ENCODE results near the gene C1orf116. TPM values are rescaled to one million over a fixed set of nuclear protein-coding genes. Genes with fewer than 3 reads are reported as not detected.

C1orf116 gene
- total and polyA plus RNA-seq, 10 donors = 0.02 to 1.0 (median 0.27) TPM; not detected in 1

DNA sequence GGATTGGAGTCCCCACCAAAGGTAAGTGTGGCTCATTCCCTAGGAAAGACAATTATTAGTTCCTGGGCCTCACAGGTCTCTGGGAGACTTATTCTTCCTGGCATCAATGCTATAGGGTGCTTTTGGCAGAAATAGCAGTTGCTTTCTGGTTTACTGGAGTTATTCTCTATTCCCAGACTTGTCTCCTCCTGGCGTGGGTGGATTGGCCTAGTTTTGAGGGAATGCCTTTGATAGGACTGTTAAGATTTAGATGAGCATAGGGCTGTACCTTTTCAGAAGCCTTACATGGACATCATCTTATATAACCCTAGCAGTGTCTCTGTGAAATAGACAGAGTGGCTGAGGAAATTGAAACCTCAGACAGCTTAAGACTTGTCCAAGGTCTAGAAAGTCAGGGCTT, 29.5 kb upstream of the C1orf116 start:
- no peaks in the 10 kb centered on the region for H3K27me3 ChIP-seq (replicated peaks in 1 of 7)
- TF ChIP-seq POLR2A (IDR thresholded peaks at IDR 0.05) = no peak
- WGBS, 5 donors = 68 to 100% (median 93%) methylated on average over 1 of the region's 1 CpG
- H3K9me3 ChIP-seq = no peaks in the 10 kb centered on the region
- H3K4me1 ChIP-seq = peaks cover 0 to 34% (median 9%) of the 10 kb centered on the region in 6 donors
- no peak overlapping the region for H3K4me3 ChIP-seq
- intact Hi-C loops (cut with DNase I; ENCODE audit: low total_unique reads) = no loop called here
- H3K36me3 ChIP-seq = peaks cover 0 to 89% (median 38%) of the 10 kb centered on the region in 6 donors
- no peak for DNase-seq
- no peak overlapping the region for H3K27ac ChIP-seq

DNA sequence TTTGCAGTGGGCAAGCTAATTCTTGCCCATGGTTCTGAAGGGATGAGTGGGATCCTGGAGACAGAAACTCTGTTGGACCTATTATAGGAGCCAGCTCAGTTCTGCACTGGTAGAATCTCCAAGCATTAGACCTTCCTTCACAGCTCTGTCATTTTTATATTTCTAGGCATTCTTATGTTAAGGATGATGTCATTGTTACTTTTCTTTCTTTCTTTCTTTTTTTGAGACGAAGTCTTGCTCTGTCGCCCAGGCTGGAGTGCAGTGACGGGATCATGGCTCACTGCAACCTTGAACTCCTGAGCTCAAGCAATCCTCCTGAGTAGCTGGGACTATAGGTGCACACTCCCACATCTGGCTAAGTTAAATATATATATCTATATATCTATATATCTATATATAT, 28.0 kb upstream of the C1orf116 start:
- peak overlapping the region in 5 of 8 donors; percentile 58 to 96 (median 85) for H3K27ac ChIP-seq
- no peaks in the 10 kb centered on the region for H3K27me3 ChIP-seq (replicated peaks in 1 of 7)
- DNase-seq = no peak
- WGBS, 5 donors = 59 to 99% (median 77%) methylated on average over 3 of the region's 3 CpGs
- H3K9me3 ChIP-seq = no peaks in the 10 kb centered on the region
- H3K4me3 ChIP-seq = no peak overlapping the region
- peaks cover 0 to 89% (median 35%) of the 10 kb centered on the region in 6 donors for H3K36me3 ChIP-seq
- peaks cover 0 to 48% (median 10%) of the 10 kb centered on the region in 6 donors for H3K4me1 ChIP-seq
- intact Hi-C loops (cut with DNase I; ENCODE audit: low total_unique reads) = no loop called here
- TF ChIP-seq POLR2A (IDR thresholded peaks at IDR 0.05) (no peak), POLR2AphosphoS5 (IDR thresholded peaks at IDR 0.05) (no peak)
- TF ChIP-seq, protein P1, sequence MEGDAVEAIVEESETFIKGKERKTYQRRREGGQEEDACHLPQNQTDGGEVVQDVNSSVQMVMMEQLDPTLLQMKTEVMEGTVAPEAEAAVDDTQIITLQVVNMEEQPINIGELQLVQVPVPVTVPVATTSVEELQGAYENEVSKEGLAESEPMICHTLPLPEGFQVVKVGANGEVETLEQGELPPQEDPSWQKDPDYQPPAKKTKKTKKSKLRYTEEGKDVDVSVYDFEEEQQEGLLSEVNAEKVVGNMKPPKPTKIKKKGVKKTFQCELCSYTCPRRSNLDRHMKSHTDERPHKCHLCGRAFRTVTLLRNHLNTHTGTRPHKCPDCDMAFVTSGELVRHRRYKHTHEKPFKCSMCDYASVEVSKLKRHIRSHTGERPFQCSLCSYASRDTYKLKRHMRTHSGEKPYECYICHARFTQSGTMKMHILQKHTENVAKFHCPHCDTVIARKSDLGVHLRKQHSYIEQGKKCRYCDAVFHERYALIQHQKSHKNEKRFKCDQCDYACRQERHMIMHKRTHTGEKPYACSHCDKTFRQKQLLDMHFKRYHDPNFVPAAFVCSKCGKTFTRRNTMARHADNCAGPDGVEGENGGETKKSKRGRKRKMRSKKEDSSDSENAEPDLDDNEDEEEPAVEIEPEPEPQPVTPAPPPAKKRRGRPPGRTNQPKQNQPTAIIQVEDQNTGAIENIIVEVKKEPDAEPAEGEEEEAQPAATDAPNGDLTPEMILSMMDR (IDR thresholded peaks at IDR 0.05 in 8 of 11, conservative IDR thresholded peaks at IDR 0.05 in 3 of 11) = no peak

DNA sequence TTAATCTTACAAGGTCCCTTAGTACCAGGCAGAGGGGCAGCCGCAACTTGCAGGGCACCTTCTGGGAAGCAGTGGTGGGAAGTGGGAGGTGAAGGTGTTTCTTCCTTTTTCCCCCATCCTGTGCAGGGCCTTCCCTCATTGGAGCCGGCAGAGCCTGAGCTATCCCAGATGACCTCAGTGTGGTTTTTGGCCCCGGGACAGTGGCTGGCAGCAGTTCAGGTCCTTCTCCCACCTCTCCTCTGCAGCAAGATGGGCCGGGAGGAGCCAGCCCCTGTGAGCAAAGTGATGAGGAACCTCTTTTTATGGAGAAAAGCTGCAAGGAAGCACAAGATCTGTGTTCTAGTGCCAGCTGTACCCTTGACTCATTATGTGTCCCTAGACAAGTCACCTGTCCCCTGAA, 27.3 kb upstream of the C1orf116 start:
- no peak for DNase-seq
- H3K4me3 ChIP-seq = peak overlapping the region in 1 of 8 donors; percentile 19
- H3K4me1 ChIP-seq = peaks cover 0 to 55% (median 16%) of the 10 kb centered on the region in 6 donors
- H3K27me3 ChIP-seq (replicated peaks in 1 of 7) = no peaks in the 10 kb centered on the region
- TF ChIP-seq POLR2AphosphoS5 (IDR thresholded peaks at IDR 0.05) = no peak
- TF ChIP-seq POLR2A (IDR thresholded peaks at IDR 0.05) = no peak
- TF ChIP-seq, protein P1 (IDR thresholded peaks at IDR 0.05 in 8 of 11, conservative IDR thresholded peaks at IDR 0.05 in 3 of 11) = no peak
- peak overlapping the region in 6 of 8 donors; percentile 44 to 96 (median 80) for H3K27ac ChIP-seq
- WGBS, 5 donors = 49 to 78% (median 61%) methylated on average over 4 of the region's 4 CpGs
- H3K36me3 ChIP-seq = peaks cover 0 to 84% (median 32%) of the 10 kb centered on the region in 6 donors
- intact Hi-C loops (cut with DNase I; ENCODE audit: low total_unique reads) = no loop called here
- H3K9me3 ChIP-seq = no peaks in the 10 kb centered on the region

DNA sequence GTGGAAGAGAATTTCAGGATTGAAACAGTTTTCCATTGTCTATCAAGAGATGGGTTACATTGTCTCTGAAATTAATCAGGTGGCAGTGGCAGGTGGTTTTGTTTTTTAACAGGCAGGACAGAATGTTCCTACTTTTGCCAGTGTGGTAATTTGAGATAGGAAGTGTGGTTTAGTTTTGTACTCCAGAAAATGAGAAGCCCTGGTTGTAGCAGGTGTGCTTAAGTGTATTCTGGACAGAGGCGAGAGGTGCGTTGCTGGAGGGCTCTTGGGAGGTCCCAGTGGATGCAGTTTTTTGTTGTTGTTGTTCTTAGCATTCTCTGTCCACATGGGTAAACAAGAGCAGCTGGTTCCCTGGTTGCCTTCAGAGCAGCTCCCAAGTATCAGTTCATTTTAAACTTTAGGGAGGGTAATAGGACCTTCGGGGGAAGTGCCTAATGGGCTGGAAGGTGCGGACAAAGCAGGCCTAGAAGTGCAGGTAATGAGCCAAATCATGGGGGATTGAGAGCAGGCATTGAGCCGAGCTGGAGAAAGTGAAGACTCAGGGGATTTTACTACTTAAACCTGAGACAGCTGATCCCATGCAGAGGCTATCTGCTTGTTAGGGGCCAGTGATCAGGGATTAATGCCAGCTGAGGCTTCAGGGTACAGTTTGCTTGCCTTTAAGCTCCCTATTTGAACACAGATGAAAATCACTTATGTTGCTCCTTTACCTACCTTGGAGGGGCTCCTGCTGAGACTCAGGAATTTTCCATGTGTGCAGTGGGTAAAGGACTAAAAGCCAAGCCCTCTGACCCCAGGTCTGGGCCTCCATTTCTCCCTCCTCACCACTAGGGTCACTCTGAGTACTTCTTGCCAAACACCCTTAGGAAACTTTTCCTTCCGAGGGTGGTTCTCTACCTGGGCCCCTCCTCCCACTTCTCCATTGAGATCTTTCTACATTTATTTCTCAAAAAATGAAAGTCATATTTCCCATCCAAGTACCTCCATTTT, 26.6 kb upstream of the C1orf116 start:
- 61 to 72% (median 67%) methylated on average over 6 of the region's 6 CpGs for WGBS, 5 donors
- Histone ChIP-seq H3K9me3 (no peaks in the 10 kb centered on the region), H3K4me3 (peak overlapping the region in 1 of 8 donors; percentile 19)

More for the DNA sequence above, 26.6 kb upstream of the C1orf116 start:
- Histone ChIP-seq H3K27ac (peak overlapping the region in 7 of 8 donors; percentile 1 to 96 (median 75)), H3K4me1 (peaks cover 0 to 62% (median 22%) of the 10 kb centered on the region in 6 donors), H3K27me3 (replicated peaks in 1 of 7) (no peaks in the 10 kb centered on the region), H3K36me3 (peaks cover 0 to 77% (median 27%) of the 10 kb centered on the region in 6 donors)
- intact Hi-C loops (cut with DNase I; ENCODE audit: low total_unique reads) = no loop called here
- TF ChIP-seq, protein P1 (IDR thresholded peaks at IDR 0.05 in 8 of 11, conservative IDR thresholded peaks at IDR 0.05 in 3 of 11) = peak in 2 of 11 experiments; percentile 31 to 41
- TF ChIP-seq POLR2A (IDR thresholded peaks at IDR 0.05) (no peak), POLR2AphosphoS5 (IDR thresholded peaks at IDR 0.05) (no peak)
- DNase-seq = no peak

All from spleen (tissue), 11 donors.